PFSK-1 (cell line): ENCODE results near the gene TGOLN2.

Experiments
- POLR2AphosphoS5 ChIP-seq: IDR thresholded peaks from 2 replicates; pipeline ENCODE4 v1.6.1; 2012; ENCODE audit warnings: low read depth, mild to moderate bottlenecking, control low read depth, low read length, moderate library complexity
- SIN3A ChIP-seq: IDR thresholded peaks from 2 replicates; pipeline ENCODE4 v1.6.1; 2012; ENCODE audit warnings: mild to moderate bottlenecking, low read length, moderate library complexity, borderline replicate concordance; ENCODE audit not compliant: insufficient read depth
- TAF1 ChIP-seq: IDR thresholded peaks from 2 replicates; pipeline ENCODE4 v1.6.1; 2012; ENCODE audit warnings: low read length, control low read depth, borderline replicate concordance; ENCODE audit not compliant: insufficient read depth

- no peak for TF ChIP-seq POLR2AphosphoS5
- TF ChIP-seq TAF1 = no peak
- no peak for TF ChIP-seq SIN3A
Measured at GRCh38 chr2:85355521-85355920, 27.7 kb upstream of the TGOLN2 start.
